ENCODE results near the gene POMP.

The POMP gene

GRCh38 chr13:28658796-28659620 lies at the start of gene POMP:
TSS of gene POMP (plus strand) at chr13:28659130. CDS start at chr13:28659185, 55 bp downstream.
- peak; percentile 92 for DNase-seq (ENCODE audit: low spot score)

- no peak for DNase-seq (ENCODE audit: low spot score)
Observed at GRCh38 chr13:28609381-28609780, 49.5 kb upstream of the POMP start.

GRCh38 chr13:28609926-28610325 lies 49.0 kb upstream of the POMP start:
- DNase-seq (ENCODE audit: low spot score), result no peak

GRCh38 chr13:28610996-28611395 lies 47.9 kb upstream of the POMP start:
- DNase-seq (ENCODE audit: low spot score), result no peak

- DNase-seq (ENCODE audit: low spot score), result no peak
Observed at GRCh38 chr13:28611654-28612131, 47.2 kb upstream of the POMP start.

- no peak for DNase-seq (ENCODE audit: low spot score)
Observed at GRCh38 chr13:28613562-28613961, 45.4 kb upstream of the POMP start.

GRCh38 chr13:28615916-28616446 lies 42.9 kb upstream of the POMP start:
- no peak for DNase-seq (ENCODE audit: low spot score)

- DNase-seq (ENCODE audit: low spot score), result no peak
Observed at GRCh38 chr13:28618230-28618994, 40.5 kb upstream of the POMP start.

GRCh38 chr13:28620011-28620830 lies 38.7 kb upstream of the POMP start:
- DNase-seq (ENCODE audit: low spot score), result no peak

- no peak for DNase-seq (ENCODE audit: low spot score)
Observed at GRCh38 chr13:28621449-28621848, 37.5 kb upstream of the POMP start.

GRCh38 chr13:28622286-28622685 lies 36.6 kb upstream of the POMP start:
- DNase-seq (ENCODE audit: low spot score), result no peak

GRCh38 chr13:28623782-28624706 lies 34.9 kb upstream of the POMP start:
- DNase-seq (ENCODE audit: low spot score), result no peak

GRCh38 chr13:28624707-28625432 lies 34.1 kb upstream of the POMP start:
- no peak for DNase-seq (ENCODE audit: low spot score)

- no peak for DNase-seq (ENCODE audit: low spot score)
Observed at GRCh38 chr13:28626266-28626665, 32.7 kb upstream of the POMP start.

GRCh38 chr13:28628241-28628640 lies 30.7 kb upstream of the POMP start:
- DNase-seq (ENCODE audit: low spot score), result no peak

- DNase-seq (ENCODE audit: low spot score), result no peak
Observed at GRCh38 chr13:28630869-28631268, 28.1 kb upstream of the POMP start.

- DNase-seq (ENCODE audit: low spot score), result no peak
Observed at GRCh38 chr13:28631801-28632200, 27.1 kb upstream of the POMP start.

GRCh38 chr13:28636069-28636468 lies 22.9 kb upstream of the POMP start:
- DNase-seq (ENCODE audit: low spot score), result no peak

- DNase-seq (ENCODE audit: low spot score), result no peak
Observed at GRCh38 chr13:28636677-28637317, 22.1 kb upstream of the POMP start.
